ENCODE data around the gene LGALS3.

Gene LGALS3

GRCh38 chr14:55133416-55133815 is 4.4 kb downstream of the LGALS3 start:
- no peak for DNase-seq

- no peak for DNase-seq
Measured at GRCh38 chr14:55136241-55136640, 7.2 kb downstream of the LGALS3 start.

GRCh38 chr14:55136885-55137786 is 8.1 kb downstream of the LGALS3 start:
- DNase-seq, result no peak

- no peak for DNase-seq
Measured at GRCh38 chr14:55138091-55138490, 9.0 kb downstream of the LGALS3 start.

- no peak for DNase-seq
Measured at GRCh38 chr14:55139141-55139540, 10.1 kb downstream of the LGALS3 start.

- no peak for DNase-seq
Measured at GRCh38 chr14:55139696-55140509, 10.9 kb downstream of the LGALS3 start.

- no peak for DNase-seq
Measured at GRCh38 chr14:55141825-55142224, 12.8 kb downstream of the LGALS3 start.

- DNase-seq, result no peak
Measured at GRCh38 chr14:55142466-55142865, 13.4 kb downstream of the LGALS3 start.

- DNase-seq, result no peak
Measured at GRCh38 chr14:55146425-55146824, 17.4 kb downstream of the LGALS3 start.

GRCh38 chr14:55151601-55152000 is 22.5 kb downstream of the LGALS3 start:
- no peak for DNase-seq

GRCh38 chr14:55152052-55152753 is 23.2 kb downstream of the LGALS3 start:
- DNase-seq, result no peak

- DNase-seq, result no peak
Measured at GRCh38 chr14:55153951-55154350, 24.9 kb downstream of the LGALS3 start.

- DNase-seq, result no peak
Measured at GRCh38 chr14:55157080-55157479, 28.0 kb downstream of the LGALS3 start.

- no peak for DNase-seq
Measured at GRCh38 chr14:55158412-55158811, 29.4 kb downstream of the LGALS3 start.

GRCh38 chr14:55160989-55161388 is 31.9 kb downstream of the LGALS3 start:
- no peak for DNase-seq

GRCh38 chr14:55170526-55170925 is 41.5 kb downstream of the LGALS3 start:
- DNase-seq, result no peak

- no peak for DNase-seq
Measured at GRCh38 chr14:55180006-55180405, 51.0 kb downstream of the LGALS3 start.

- DNase-seq, result no peak
Measured at GRCh38 chr14:55180434-55180833, 51.4 kb downstream of the LGALS3 start.

GRCh38 chr14:55188686-55189295 is 59.7 kb downstream of the LGALS3 start:
- no peak for DNase-seq

GRCh38 chr14:55190906-55191202 is 61.8 kb downstream of the LGALS3 start:
- DNase-seq, result no peak

- DNase-seq, result peak; percentile 92
Measured at GRCh38 chr14:55191203-55192053, 62.4 kb downstream of the LGALS3 start, which contains the start of gene DLGAP5. DLGAP5 (minus strand) TSS chr14:55191585; CDS start chr14:55189179, 2,406 bp downstream.

GRCh38 chr14:55192054-55192621 is 63.1 kb downstream of the LGALS3 start:
- DNase-seq, result no peak

All from GDM1 (cell line).